DND-41 (cell line): Measurements from ENCODE around the gene NAPSA.

Experiments used
- EZH2 ChIP-seq: IDR thresholded peaks from 3 replicates; pipeline ENCODE4 v1.6.1; 2012; ENCODE audit warnings: borderline replicate concordance, low read depth, mild to moderate bottlenecking, moderate library complexity, low read length, inconsistent platforms; ENCODE audit not compliant: severe bottlenecking
- TF ChIP-seq, protein P1 (sequence below): IDR thresholded peaks from 2 replicates; pipeline ENCODE4 v1.5.1; 2012; ENCODE audit warnings: borderline replicate concordance, low read length, moderate library complexity, mild to moderate bottlenecking; ENCODE audit not compliant: poor library complexity, severe bottlenecking; ENCODE audit errors: extremely low read depth

DNA sequence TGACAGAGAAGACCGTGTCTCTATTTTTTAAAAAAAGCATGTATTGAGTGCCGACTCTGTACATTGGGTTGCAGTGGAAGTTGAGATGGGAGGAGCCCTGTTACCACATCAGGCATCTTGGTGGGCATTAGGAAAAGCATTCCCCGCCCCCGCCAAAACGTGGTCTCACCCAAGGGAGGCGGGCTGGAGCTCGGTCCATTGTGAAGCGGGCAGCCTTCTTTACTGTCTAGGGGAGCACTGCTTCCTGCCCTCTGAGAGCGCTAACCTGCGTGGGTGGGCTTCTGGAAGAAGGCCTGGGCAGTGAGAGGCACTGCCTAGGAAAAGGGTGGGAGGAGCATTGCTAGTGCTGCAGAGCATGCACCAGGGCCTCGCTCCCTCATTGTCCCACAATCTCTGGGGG, 14.7 kb upstream of the NAPSA start:
- TF ChIP-seq, protein P1, sequence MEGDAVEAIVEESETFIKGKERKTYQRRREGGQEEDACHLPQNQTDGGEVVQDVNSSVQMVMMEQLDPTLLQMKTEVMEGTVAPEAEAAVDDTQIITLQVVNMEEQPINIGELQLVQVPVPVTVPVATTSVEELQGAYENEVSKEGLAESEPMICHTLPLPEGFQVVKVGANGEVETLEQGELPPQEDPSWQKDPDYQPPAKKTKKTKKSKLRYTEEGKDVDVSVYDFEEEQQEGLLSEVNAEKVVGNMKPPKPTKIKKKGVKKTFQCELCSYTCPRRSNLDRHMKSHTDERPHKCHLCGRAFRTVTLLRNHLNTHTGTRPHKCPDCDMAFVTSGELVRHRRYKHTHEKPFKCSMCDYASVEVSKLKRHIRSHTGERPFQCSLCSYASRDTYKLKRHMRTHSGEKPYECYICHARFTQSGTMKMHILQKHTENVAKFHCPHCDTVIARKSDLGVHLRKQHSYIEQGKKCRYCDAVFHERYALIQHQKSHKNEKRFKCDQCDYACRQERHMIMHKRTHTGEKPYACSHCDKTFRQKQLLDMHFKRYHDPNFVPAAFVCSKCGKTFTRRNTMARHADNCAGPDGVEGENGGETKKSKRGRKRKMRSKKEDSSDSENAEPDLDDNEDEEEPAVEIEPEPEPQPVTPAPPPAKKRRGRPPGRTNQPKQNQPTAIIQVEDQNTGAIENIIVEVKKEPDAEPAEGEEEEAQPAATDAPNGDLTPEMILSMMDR, result no peak
- no peak for TF ChIP-seq EZH2
